K562 (cell line): ENCODE results near the gene METTL3. TPM values are rescaled to one million over a fixed set of nuclear protein-coding genes. Genes with fewer than 3 reads are reported as not detected.
A peak's percentile ranks its signal among the peaks of the same experiment; 100 is the strongest.

ENCODE experiments used
- ELF2 ChIP-seq: fragments of 250-450 bp; sonication (Bioruptor Pico); IDR thresholded peaks from 2 replicates; pipeline ENCODE4 v1.5.0; 2021; ENCODE audit warnings: mild to moderate bottlenecking
- GATAD2A ChIP-seq: fragments of 450-650 bp; IDR thresholded peaks from 2 replicates; pipeline ENCODE4 v1.6.1; 2017
- GMEB1 ChIP-seq: fragments of 250-450 bp; sonication (Bioruptor Pico); IDR thresholded peaks from 2 replicates; pipeline ENCODE4 v1.4.0; 2020; ENCODE audit warnings: mild to moderate bottlenecking
- HDAC1 ChIP-seq, 2 experiments: fragments of 450-650 bp; IDR thresholded peaks; 2 replicates each; pipeline ENCODE4 v1.6.1; 2016 to 2017; ENCODE audit warnings: inconsistent platforms in 1 of 2, mild to moderate bottlenecking in 1 of 2, moderate library complexity in 1 of 2
- KDM5B ChIP-seq: fragments of 200-600 bp; sonication (generic); IDR thresholded peaks from 2 replicates; pipeline ENCODE4 v1.6.1; 2012; ENCODE audit warnings: low read depth, mild to moderate bottlenecking, moderate library complexity, low read length, control low read depth, inconsistent platforms; ENCODE audit not compliant: insufficient replicate concordance
- NR4A1 ChIP-seq, 2 experiments: fragments of 250-450 bp in 1 of 2; fragments of 450-650 bp in 1 of 2; sonication (Bioruptor Pico) in 1 of 2; IDR thresholded peaks; 2 replicates each; pipeline versions ENCODE4 v1.4.0 to v1.6.1; 2016 to 2020; ENCODE audit warnings: mild to moderate bottlenecking in 2 of 2, missing compliant biosample characterization in 1 of 2, missing genetic modification characterization in 1 of 2, moderate library complexity in 1 of 2
- PPARD ChIP-seq: fragments of 250-450 bp; sonication (Bioruptor Pico); IDR thresholded peaks from 2 replicates; pipeline ENCODE4 v1.8.0; 2022; ENCODE audit warnings: inconsistent platforms, mild to moderate bottlenecking, moderate library complexity
- RB1 ChIP-seq: fragments of 450-650 bp; IDR thresholded peaks from 2 replicates; pipeline ENCODE4 v1.6.1; 2017; ENCODE audit warnings: low read depth, mild to moderate bottlenecking
- SMARCB1 ChIP-seq: IDR thresholded peaks from 2 replicates; pipeline ENCODE4 v1.6.1; 2011; ENCODE audit warnings: improper control_type of control experiment, low read depth; ENCODE audit not compliant: insufficient read length
- TAF1 ChIP-seq: IDR thresholded peaks from 2 replicates; pipeline ENCODE4 v1.6.1; 2011; ENCODE audit warnings: mild to moderate bottlenecking, low read length, moderate library complexity; ENCODE audit not compliant: insufficient read depth, control insufficient read depth, severe bottlenecking; ENCODE audit errors: extremely low read depth
- ZNF77 ChIP-seq: fragments of 250-450 bp; sonication (Bioruptor Pico); IDR thresholded peaks from 2 replicates; pipeline ENCODE4 v1.5.0; 2020
- polyA plus RNA-seq, 8 experiments: library from polyadenylated mRNA; depleted of rRNA in 4 of 8; stranded (reverse) in 5 of 8; unstranded in 3 of 8; fragments of >200 nt; fragmentation: Nextera tagmentation in 2 of 8; fragmentation: Illumina TruSeq in 1 of 8; extraction: Ambion mirVana in 2 of 8; extraction: Trizol in 1 of 8; gene quantifications; 2 replicates each; pipeline versions ENCODE4 v1.2.1 to v1.2.3, GENCODE V29; 2011 to 2014; ENCODE audit warnings: inconsistent platforms in 1 of 8, missing spikeins in 1 of 8
- total RNA-seq, 7 experiments: library from RNA; depleted of rRNA in 6 of 7; stranded (reverse); fragments of >200 nt in 6 of 7; fragmentation: Illumina TruSeq in 2 of 7; extraction: Trizol in 2 of 7; gene quantifications; 2 replicates each; pipeline versions ENCODE4 v1.2.1 to v1.2.3, GENCODE V29; 2011 to 2021; ENCODE audit warnings: low replicate concordance in 1 of 7
- TF ChIP-seq, protein P1 (sequence below): sonication (generic); formaldehyde crosslinking; IDR thresholded peaks from 2 replicates; pipeline ENCODE4 v1.8.0; 2023; ENCODE audit warnings: missing genetic modification reagents, mild to moderate bottlenecking, borderline replicate concordance
- TF ChIP-seq, protein P2 (sequence below): fragments of 250-450 bp; sonication (Bioruptor Pico); IDR thresholded peaks from 2 replicates; pipeline ENCODE4 v1.4.0; 2020

The METTL3 gene
- total and polyA plus RNA-seq, 9 of the 15 experiments (the other 6 are each of a cell fraction or from before 2014, with no cell fraction given): 42.1 to 151 (median 65.7) TPM

DNA sequence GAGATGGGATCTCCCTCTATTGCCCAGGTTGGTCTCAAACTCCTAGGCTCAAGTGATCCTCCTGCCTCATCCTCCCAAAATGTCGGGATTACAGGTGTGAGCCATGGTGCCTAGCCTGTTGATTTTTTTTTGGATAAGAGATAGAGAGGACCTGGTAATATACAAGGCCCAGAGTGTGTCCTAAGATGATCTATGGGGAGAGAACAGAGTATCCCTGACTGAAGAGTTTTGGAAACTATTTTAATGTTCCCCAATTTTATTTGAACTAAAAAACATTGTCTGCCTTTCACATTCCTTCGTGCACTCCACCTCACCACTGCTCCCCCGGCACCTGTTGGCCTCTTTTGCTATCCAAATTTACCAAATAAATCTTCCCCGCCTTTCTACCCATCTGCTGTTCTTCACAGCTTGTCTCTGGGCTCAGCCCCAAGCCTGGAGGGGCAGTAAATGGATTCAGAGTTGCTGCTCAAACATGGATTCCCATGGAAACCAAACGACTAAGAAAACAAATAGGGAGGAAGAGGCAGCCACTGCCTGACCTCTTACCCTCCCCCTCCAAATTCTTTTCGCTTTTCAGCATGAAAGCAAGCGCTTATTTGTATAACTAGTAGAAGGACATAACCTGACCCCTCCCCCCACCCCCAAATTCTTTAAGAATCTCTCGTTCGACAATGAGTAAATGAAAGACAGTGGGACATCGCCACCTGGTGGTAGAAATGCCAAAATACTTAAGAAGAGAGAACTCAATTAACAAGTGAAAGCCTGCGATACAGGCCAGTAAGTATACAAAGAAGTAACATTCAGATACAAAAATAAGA, 46.2 kb upstream of the METTL3 start (continued):
- TF ChIP-seq, protein P1, sequence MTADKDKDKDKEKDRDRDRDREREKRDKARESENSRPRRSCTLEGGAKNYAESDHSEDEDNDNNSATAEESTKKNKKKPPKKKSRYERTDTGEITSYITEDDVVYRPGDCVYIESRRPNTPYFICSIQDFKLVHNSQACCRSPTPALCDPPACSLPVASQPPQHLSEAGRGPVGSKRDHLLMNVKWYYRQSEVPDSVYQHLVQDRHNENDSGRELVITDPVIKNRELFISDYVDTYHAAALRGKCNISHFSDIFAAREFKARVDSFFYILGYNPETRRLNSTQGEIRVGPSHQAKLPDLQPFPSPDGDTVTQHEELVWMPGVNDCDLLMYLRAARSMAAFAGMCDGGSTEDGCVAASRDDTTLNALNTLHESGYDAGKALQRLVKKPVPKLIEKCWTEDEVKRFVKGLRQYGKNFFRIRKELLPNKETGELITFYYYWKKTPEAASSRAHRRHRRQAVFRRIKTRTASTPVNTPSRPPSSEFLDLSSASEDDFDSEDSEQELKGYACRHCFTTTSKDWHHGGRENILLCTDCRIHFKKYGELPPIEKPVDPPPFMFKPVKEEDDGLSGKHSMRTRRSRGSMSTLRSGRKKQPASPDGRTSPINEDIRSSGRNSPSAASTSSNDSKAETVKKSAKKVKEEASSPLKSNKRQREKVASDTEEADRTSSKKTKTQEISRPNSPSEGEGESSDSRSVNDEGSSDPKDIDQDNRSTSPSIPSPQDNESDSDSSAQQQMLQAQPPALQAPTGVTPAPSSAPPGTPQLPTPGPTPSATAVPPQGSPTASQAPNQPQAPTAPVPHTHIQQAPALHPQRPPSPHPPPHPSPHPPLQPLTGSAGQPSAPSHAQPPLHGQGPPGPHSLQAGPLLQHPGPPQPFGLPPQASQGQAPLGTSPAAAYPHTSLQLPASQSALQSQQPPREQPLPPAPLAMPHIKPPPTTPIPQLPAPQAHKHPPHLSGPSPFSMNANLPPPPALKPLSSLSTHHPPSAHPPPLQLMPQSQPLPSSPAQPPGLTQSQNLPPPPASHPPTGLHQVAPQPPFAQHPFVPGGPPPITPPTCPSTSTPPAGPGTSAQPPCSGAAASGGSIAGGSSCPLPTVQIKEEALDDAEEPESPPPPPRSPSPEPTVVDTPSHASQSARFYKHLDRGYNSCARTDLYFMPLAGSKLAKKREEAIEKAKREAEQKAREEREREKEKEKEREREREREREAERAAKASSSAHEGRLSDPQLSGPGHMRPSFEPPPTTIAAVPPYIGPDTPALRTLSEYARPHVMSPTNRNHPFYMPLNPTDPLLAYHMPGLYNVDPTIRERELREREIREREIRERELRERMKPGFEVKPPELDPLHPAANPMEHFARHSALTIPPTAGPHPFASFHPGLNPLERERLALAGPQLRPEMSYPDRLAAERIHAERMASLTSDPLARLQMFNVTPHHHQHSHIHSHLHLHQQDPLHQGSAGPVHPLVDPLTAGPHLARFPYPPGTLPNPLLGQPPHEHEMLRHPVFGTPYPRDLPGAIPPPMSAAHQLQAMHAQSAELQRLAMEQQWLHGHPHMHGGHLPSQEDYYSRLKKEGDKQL (CRISPR knock-in tag): no peak
- TF ChIP-seq RB1 (0 out of 2 replicates have a peak, but pooled peaks have one; percentile 29), SMARCB1 (no peak), HDAC1 (IDR thresholded peaks at IDR 0.05) (no peak), PPARD (CRISPR knock-in tag) (no peak), GATAD2A (no peak), NR4A1 (CRISPR knock-in tag; IDR thresholded peaks at IDR 0.05) (no peak), NR4A1 (tag; IDR thresholded peaks at IDR 0.05) (no peak), GMEB1 (CRISPR knock-in tag) (no peak), KDM5B (no peak), TAF1 (no peak), ZNF77 (CRISPR knock-in tag) (no peak), ELF2 (CRISPR knock-in tag) (no peak)
- TF ChIP-seq, protein P2, sequence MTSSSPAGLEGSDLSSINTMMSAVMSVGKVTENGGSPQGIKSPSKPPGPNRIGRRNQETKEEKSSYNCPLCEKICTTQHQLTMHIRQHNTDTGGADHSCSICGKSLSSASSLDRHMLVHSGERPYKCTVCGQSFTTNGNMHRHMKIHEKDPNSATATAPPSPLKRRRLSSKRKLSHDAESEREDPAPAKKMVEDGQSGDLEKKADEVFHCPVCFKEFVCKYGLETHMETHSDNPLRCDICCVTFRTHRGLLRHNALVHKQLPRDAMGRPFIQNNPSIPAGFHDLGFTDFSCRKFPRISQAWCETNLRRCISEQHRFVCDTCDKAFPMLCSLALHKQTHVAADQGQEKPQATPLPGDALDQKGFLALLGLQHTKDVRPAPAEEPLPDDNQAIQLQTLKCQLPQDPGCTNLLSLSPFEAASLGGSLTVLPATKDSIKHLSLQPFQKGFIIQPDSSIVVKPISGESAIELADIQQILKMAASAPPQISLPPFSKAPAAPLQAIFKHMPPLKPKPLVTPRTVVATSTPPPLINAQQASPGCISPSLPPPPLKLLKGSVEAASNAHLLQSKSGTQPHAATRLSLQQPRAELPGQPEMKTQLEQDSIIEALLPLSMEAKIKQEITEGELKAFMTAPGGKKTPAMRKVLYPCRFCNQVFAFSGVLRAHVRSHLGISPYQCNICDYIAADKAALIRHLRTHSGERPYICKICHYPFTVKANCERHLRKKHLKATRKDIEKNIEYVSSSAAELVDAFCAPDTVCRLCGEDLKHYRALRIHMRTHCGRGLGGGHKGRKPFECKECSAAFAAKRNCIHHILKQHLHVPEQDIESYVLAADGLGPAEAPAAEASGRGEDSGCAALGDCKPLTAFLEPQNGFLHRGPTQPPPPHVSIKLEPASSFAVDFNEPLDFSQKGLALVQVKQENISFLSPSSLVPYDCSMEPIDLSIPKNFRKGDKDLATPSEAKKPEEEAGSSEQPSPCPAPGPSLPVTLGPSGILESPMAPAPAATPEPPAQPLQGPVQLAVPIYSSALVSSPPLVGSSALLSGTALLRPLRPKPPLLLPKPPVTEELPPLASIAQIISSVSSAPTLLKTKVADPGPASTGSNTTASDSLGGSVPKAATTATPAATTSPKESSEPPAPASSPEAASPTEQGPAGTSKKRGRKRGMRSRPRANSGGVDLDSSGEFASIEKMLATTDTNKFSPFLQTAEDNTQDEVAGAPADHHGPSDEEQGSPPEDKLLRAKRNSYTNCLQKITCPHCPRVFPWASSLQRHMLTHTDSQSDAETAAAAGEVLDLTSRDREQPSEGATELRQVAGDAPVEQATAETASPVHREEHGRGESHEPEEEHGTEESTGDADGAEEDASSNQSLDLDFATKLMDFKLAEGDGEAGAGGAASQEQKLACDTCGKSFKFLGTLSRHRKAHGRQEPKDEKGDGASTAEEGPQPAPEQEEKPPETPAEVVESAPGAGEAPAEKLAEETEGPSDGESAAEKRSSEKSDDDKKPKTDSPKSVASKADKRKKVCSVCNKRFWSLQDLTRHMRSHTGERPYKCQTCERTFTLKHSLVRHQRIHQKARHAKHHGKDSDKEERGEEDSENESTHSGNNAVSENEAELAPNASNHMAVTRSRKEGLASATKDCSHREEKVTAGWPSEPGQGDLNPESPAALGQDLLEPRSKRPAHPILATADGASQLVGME: no peak
